AG09309 (cell line): ENCODE data around the gene CHCHD5.

Experiments used
- DNase-seq: peaks from one replicate; pipeline ENCODE4 v3.0.0-alpha.2; 2010; ENCODE audit warnings: low read depth
- H3K4me3 ChIP-seq: 2 replicates; pipeline ENCODE4 v1.5.1; 2011; ENCODE audit warnings: mild to moderate bottlenecking, low read depth, low read length, moderate library complexity; ENCODE audit not compliant: control insufficient read depth
- TF ChIP-seq, protein P1 (sequence below): IDR thresholded peaks from 2 replicates; pipeline ENCODE4 v1.5.1; 2011; ENCODE audit warnings: mild to moderate bottlenecking, low read depth, low read length, inconsistent platforms; ENCODE audit not compliant: insufficient read depth, control insufficient read depth; ENCODE audit errors: missing control alignments

Gene CHCHD5

DNA sequence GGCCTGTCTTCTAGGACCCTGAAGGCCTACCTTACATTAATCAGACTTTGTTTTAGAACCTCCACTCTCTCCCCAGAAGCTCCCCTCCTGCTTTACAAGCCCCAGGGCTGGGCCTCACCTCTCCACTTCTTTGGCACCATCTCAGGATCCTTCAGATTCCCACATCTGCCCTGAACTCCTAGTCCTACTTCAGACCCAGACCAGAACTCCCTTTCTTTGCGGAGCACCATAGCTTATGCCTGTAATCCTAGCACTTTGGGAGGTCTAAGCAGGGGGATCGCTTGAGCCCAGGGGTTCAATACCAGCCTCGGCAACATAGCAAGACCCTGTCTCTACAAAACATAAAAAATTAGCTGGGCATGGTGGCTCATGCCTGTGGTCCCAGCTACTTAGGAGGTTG, 991 bp downstream of the CHCHD5 start:
- DNase-seq = no peak
- TF ChIP-seq, protein P1, sequence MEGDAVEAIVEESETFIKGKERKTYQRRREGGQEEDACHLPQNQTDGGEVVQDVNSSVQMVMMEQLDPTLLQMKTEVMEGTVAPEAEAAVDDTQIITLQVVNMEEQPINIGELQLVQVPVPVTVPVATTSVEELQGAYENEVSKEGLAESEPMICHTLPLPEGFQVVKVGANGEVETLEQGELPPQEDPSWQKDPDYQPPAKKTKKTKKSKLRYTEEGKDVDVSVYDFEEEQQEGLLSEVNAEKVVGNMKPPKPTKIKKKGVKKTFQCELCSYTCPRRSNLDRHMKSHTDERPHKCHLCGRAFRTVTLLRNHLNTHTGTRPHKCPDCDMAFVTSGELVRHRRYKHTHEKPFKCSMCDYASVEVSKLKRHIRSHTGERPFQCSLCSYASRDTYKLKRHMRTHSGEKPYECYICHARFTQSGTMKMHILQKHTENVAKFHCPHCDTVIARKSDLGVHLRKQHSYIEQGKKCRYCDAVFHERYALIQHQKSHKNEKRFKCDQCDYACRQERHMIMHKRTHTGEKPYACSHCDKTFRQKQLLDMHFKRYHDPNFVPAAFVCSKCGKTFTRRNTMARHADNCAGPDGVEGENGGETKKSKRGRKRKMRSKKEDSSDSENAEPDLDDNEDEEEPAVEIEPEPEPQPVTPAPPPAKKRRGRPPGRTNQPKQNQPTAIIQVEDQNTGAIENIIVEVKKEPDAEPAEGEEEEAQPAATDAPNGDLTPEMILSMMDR = no peak
- no peak overlapping the region for H3K4me3 ChIP-seq

DNA sequence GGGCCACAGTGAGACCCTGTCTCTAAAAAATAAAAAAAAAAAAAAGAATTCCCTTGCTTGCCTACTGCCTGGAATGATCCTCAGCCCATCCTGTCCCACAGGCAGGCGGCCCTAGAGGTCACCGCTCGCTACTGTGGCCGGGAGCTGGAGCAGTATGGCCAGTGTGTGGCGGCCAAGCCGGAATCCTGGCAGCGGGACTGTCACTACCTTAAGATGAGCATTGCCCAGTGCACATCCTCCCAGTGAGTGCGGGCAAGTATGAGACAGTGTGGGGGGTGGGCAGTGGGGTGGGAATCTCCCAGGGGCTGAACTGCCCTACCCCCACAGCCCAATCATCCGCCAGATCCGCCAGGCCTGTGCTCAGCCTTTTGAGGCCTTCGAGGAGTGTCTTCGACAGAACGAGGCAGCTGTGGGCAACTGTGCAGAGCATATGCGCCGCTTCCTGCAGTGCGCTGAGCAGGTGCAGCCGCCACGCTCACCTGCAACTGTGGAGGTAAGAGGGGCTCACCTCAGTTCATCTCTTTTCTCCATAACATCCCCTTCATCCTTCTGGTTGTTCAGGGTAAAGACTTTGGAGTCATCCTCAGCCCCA, 1.6 kb downstream of the CHCHD5 start:
- no peak for DNase-seq
- H3K4me3 ChIP-seq = no peak overlapping the region
- TF ChIP-seq, protein P1 = no peak

DNA sequence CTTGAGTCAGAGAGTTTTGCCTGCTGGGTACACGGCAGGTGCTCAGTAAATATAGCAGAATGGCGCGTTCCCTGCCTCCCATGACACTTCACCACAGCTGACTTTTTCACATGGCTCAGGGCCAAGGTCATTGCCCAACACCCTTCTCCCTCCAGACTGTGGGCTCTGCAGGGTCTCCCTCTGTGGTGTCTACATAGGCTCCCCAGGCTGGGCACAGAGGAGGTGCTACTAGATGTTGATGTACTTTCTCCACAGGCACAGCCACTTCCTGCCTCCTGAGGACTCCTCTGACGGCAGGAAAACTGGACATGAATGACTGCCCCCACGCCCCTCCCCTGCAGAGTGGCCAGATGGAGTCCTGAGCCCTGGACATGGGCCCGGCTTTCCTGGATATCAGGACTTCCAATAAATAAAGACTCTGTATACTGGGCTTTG, 4.2 kb downstream of the CHCHD5 start:
- H3K4me3 ChIP-seq = no peak overlapping the region
- TF ChIP-seq, protein P1 = no peak
- DNase-seq = no peak

DNA sequence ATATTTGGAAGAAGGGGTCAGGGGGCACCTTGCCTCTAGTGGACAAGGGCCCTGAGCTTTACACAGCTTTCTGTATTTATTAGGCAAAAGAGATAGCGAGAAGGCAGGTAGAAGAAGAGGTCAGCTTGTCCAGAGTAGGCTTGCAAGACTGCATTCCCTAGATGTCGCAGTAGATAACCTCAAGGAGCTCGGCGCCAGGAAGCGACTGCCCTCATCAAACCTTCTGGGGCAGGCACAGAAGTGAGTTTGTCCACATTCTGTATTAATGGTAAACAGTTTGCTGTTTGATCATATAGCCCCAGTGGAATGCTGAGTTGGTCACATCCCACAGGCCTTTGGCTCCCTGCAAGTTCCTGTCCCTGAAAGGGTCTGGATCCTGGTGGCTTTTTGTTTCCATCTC, 7.0 kb downstream of the CHCHD5 start:
- H3K4me3 ChIP-seq = no peak overlapping the region
- no peak for DNase-seq
- TF ChIP-seq, protein P1 = no peak

DNA sequence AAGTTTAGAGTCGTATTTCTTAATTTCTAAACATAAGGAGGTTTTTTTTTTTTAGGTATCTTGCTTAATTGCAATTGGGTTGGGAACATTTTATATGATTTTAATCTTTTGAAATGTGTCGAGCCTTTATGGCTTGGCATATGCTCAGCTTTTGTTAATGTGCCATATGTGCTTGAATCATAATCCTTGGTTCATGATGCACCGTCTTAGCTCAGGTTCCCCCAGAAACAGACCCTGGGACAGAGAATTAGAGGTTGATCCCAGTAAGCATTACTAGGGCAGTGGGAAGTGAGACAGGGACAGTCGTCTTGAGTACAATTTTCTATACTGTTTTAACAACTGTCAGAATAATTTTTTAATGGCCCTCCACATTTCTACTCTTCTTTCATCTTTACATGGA, 9.3 kb downstream of the CHCHD5 start:
- no peak overlapping the region for H3K4me3 ChIP-seq
- no peak for DNase-seq
- TF ChIP-seq, protein P1 = no peak

DNA sequence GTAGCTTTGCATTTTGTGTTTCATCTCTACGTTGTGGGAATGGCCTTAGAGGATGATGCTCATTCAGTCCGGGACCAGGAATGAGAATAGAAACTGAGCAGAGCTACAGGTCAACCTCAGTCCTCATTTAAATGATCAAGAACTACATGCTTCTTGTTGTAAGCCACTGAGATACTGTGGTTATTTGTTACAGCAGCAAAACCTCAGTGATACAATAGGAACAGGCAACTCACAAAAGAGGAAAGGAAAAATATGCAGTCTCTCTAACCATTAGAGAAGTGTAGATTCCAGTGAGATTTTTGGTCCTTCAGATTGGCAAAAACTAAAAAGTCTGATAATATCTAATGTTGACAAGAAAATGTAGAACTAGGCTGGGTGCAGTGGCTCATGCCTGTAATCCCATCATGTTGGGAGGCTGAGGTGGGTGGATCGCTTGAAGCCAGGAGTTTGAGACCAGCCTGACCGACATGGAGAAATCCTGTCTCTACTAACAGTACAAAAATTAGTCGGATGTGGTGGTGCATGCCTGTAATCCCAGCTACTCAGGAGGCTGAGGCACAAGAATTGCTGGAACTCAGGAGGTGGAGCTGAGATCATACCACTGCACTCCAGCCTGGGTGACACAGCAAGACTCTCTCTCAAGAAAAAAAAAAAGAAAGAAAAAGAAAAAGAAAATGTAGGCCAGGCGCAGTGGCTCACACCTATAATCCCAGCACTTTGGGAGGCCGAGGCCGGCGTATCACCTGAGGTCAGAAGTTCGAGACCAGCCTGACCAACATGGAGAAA, 13.3 kb downstream of the CHCHD5 start:
- no peak overlapping the region for H3K4me3 ChIP-seq
- no peak for DNase-seq
- TF ChIP-seq, protein P1 = no peak

DNA sequence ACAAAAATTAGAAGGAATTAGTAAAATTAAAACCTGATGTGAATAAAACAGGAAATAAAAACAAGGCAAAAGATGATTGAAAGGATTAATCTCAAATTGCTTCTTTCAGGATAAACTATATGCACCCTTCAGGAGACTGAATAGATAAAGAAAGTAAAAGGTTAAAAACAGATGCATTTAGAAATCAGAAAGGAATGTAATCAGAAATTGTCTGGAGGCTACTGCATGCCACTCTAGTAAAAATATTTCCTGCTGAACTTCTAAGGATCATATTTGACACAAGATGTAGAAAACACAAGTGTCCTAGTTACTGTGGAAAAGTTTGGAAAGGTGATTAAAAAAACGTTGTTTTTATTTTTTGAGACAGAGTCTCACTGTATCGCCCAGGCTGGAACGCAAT, 16.2 kb downstream of the CHCHD5 start:
- TF ChIP-seq, protein P1 = no peak
- no peak overlapping the region for H3K4me3 ChIP-seq
- no peak for DNase-seq
